Measurements from ENCODE around the gene NOL4L. TPM values are rescaled to one million over a fixed set of nuclear protein-coding genes. Genes with fewer than 3 reads are reported as not detected.
A peak's percentile ranks its signal among the peaks of the same experiment; 100 is the strongest.

Gene NOL4L
- total RNA-seq, 1 donor from 2014 or later, result 90.6 TPM

- H3K4me3 Mint-ChIP-seq, result no peak overlapping the region
- no peaks in the 10 kb centered on the region for H3K36me3 Mint-ChIP-seq
- H3K4me1 Mint-ChIP-seq, result peaks cover 8% of the 10 kb centered on the region
- no peak overlapping the region for H3K27ac Mint-ChIP-seq
- no peaks in the 10 kb centered on the region for H3K27me3 Mint-ChIP-seq (ENCODE audit: low read depth)
- no peak for TF ChIP-seq CTCF (IDR thresholded peaks at IDR 0.05; ENCODE audit: unreplicated experiment)
- DNase-seq (ENCODE audit: low spot score in 2 of 2, unreplicated experiment in 2 of 2), result no peak
- H3K9me3 Mint-ChIP-seq, result no peaks in the 10 kb centered on the region
These were observed 22.9 kb upstream of the NOL4L start for GRCh38 chr20:32607727-32608663.

- peaks cover 8% of the 10 kb centered on the region for H3K4me1 Mint-ChIP-seq
- no peak for DNase-seq (ENCODE audit: low spot score in 2 of 2, unreplicated experiment in 2 of 2)
- H3K4me3 Mint-ChIP-seq, result no peak overlapping the region
- no peaks in the 10 kb centered on the region for H3K27me3 Mint-ChIP-seq (ENCODE audit: low read depth)
- no peaks in the 10 kb centered on the region for H3K9me3 Mint-ChIP-seq
- no peaks in the 10 kb centered on the region for H3K36me3 Mint-ChIP-seq
- H3K27ac Mint-ChIP-seq, result no peak overlapping the region
- no peak for TF ChIP-seq CTCF (IDR thresholded peaks at IDR 0.05; ENCODE audit: unreplicated experiment)
These were observed 22.2 kb upstream of the NOL4L start for GRCh38 chr20:32607324-32607723.

- no peak for TF ChIP-seq CTCF (IDR thresholded peaks at IDR 0.05; ENCODE audit: unreplicated experiment)
- Mint-ChIP-seq H3K9me3 (no peaks in the 10 kb centered on the region), H3K27me3 (ENCODE audit: low read depth) (no peaks in the 10 kb centered on the region), H3K4me1 (peaks cover 8% of the 10 kb centered on the region), H3K36me3 (no peaks in the 10 kb centered on the region), H3K4me3 (no peak overlapping the region), H3K27ac (no peak overlapping the region)
- no peak for DNase-seq (ENCODE audit: low spot score in 2 of 2, unreplicated experiment in 2 of 2)
These were observed 21.7 kb upstream of the NOL4L start for GRCh38 chr20:32606790-32607189.

GRCh38 chr20:32606107-32606506 is 21.0 kb upstream of the NOL4L start:
- Mint-ChIP-seq H3K27me3 (ENCODE audit: low read depth) (no peaks in the 10 kb centered on the region), H3K4me1 (peaks cover 6% of the 10 kb centered on the region), H3K4me3 (no peak overlapping the region), H3K36me3 (no peaks in the 10 kb centered on the region), H3K9me3 (no peaks in the 10 kb centered on the region), H3K27ac (no peak overlapping the region)
- DNase-seq (ENCODE audit: low spot score in 2 of 2, unreplicated experiment in 2 of 2), result no peak
- no peak for TF ChIP-seq CTCF (IDR thresholded peaks at IDR 0.05; ENCODE audit: unreplicated experiment)

GRCh38 chr20:32605167-32605656 is 20.1 kb upstream of the NOL4L start:
- Mint-ChIP-seq H3K4me1 (peaks cover 6% of the 10 kb centered on the region), H3K27me3 (ENCODE audit: low read depth) (no peaks in the 10 kb centered on the region), H3K4me3 (no peak overlapping the region), H3K36me3 (no peaks in the 10 kb centered on the region), H3K9me3 (no peaks in the 10 kb centered on the region), H3K27ac (peak overlapping the region; percentile 20)
- TF ChIP-seq CTCF (IDR thresholded peaks at IDR 0.05; ENCODE audit: unreplicated experiment), result no peak
- DNase-seq (ENCODE audit: low spot score in 2 of 2, unreplicated experiment in 2 of 2), result no peak
